ENCODE measurements around the gene KATNA1. TPM values are rescaled to one million over a fixed set of nuclear protein-coding genes. Genes with fewer than 3 reads are reported as not detected.
A peak's percentile ranks its signal among the peaks of the same experiment; 100 is the strongest.

The KATNA1 gene
- total and polyA plus RNA-seq, 9 of the 15 experiments (the other 6 are each of a cell fraction or from before 2014, with no cell fraction given), result 22.5 to 76.9 (median 45.0) TPM

- DNase-seq (ENCODE audit: extremely low read depth in 1 of 4, low spot score in 3 of 4) (no peak), ATAC-seq (no peak), FAIRE-seq (no peak)
- TF ChIP-seq RBBP5 (IDR thresholded peaks at IDR 0.05; ENCODE audit: borderline replicate concordance, insufficient read depth, low read length, poor library complexity, severe bottlenecking), result no peak
- TF ChIP-seq ATF3 (IDR thresholded peaks at IDR 0.05), result peak; percentile 31; the same call in 1 of the 2 replicates
- no peak for TF ChIP-seq ATF3 (CRISPR knock-in tag; conservative IDR thresholded peaks at IDR 0.05)
- BruUV-seq (replicated peaks), result no TSS peak
- H3K36me3 ChIP-seq (ENCODE audit: control insufficient read depth, insufficient read depth, low read length), result peaks cover 37% of the 10 kb centered on the region; the same call in 2 of the 3 replicates
- no peaks in the 10 kb centered on the region for H3K9me3 ChIP-seq (replicated peaks; ENCODE audit: control insufficient read depth, insufficient read depth, low read depth, low read length)
- intact Hi-C loops (cut with micrococcal nuclease) (no loop called here), in situ Hi-C loops (cut with MboI) (no loop called here)
- no peaks in the 10 kb centered on the region for H4K20me1 ChIP-seq (replicated peaks; ENCODE audit: control insufficient read depth, insufficient read depth, low read length)
- no peaks in the 10 kb centered on the region for H3K9me1 ChIP-seq (ENCODE audit: control insufficient read depth, insufficient read depth, low read length)
- no peak overlapping the region for H3K4me3 ChIP-seq
- peaks cover 10% of the 10 kb centered on the region for H3K79me2 ChIP-seq (ENCODE audit: control insufficient read depth, insufficient read depth, low read length)
- no peak overlapping the region for H3K27ac ChIP-seq (ENCODE audit: extremely low read depth, low read depth, low read length)
- no peaks in the 10 kb centered on the region for H3K27me3 ChIP-seq (ENCODE audit: control insufficient read depth in 2 of 2, insufficient read depth in 2 of 2, low read length in 2 of 2)
- no peak overlapping the region for H3K4me2 ChIP-seq (ENCODE audit: insufficient read depth, low read length)
- H2AFZ ChIP-seq (ENCODE audit: low read depth, low read length), result no peak overlapping the region
- H3K9ac ChIP-seq (ENCODE audit: insufficient read depth in 1 of 2, low read depth in 2 of 2, low read length in 2 of 2), result no peak overlapping the region
- 70% methylated on average over 2 of the region's 2 CpGs for WGBS (ENCODE audit: insufficient coverage, low coverage, missing lambda C conversion rate)
- ChIA-PET CTCF (ENCODE audit: low intra/inter-chr PET ratio) (no interaction called here), POLR2A (interaction anchor here (1.1 kb wide), 1 partner anchor 15 kb away, joined by 3 read pairs; no protein-coding TSS in a partner anchor)
- H3K4me1 ChIP-seq (replicated peaks in 1 of 2; ENCODE audit: control insufficient read depth in 2 of 2, insufficient read depth in 2 of 2, low read length in 2 of 2), result no peaks in the 10 kb centered on the region
Measured at GRCh38 chr6:149636124-149636523, 12.4 kb downstream of the KATNA1 start.

- Histone ChIP-seq H4K20me1 (replicated peaks; ENCODE audit: control insufficient read depth, insufficient read depth, low read length) (no peaks in the 10 kb centered on the region), H3K4me3 (no peak overlapping the region), H3K27ac (ENCODE audit: extremely low read depth, low read depth, low read length) (no peak overlapping the region), H3K9me3 (replicated peaks; ENCODE audit: control insufficient read depth, insufficient read depth, low read depth, low read length) (no peaks in the 10 kb centered on the region), H3K79me2 (ENCODE audit: control insufficient read depth, insufficient read depth, low read length) (peaks cover 4% of the 10 kb centered on the region; the same call in 1 of the 3 replicates), H3K4me1 (replicated peaks in 1 of 2; ENCODE audit: control insufficient read depth in 2 of 2, insufficient read depth in 2 of 2, low read length in 2 of 2) (no peaks in the 10 kb centered on the region), H2AFZ (ENCODE audit: low read depth, low read length) (no peak overlapping the region), H3K9ac (ENCODE audit: insufficient read depth in 1 of 2, low read depth in 2 of 2, low read length in 2 of 2) (no peak overlapping the region), H3K27me3 (ENCODE audit: control insufficient read depth in 2 of 2, insufficient read depth in 2 of 2, low read length in 2 of 2) (no peaks in the 10 kb centered on the region), H3K4me2 (ENCODE audit: insufficient read depth, low read length) (no peak overlapping the region), H3K9me1 (ENCODE audit: control insufficient read depth, insufficient read depth, low read length) (no peaks in the 10 kb centered on the region), H3K36me3 (ENCODE audit: control insufficient read depth, insufficient read depth, low read length) (peaks cover 52% of the 10 kb centered on the region; the same call in 2 of the 3 replicates)
- no peak for FAIRE-seq
- DNase-seq (ENCODE audit: extremely low read depth in 1 of 4, low spot score in 3 of 4), result no peak
- ChIA-PET CTCF (ENCODE audit: low intra/inter-chr PET ratio) (no interaction called here), POLR2A (interaction anchor here (0.6 kb wide), 1 partner anchor 10 kb away, joined by 4 read pairs; no protein-coding TSS in a partner anchor)
- intact Hi-C loops (cut with micrococcal nuclease) (no loop called here), in situ Hi-C loops (cut with MboI) (no loop called here)
- no TSS peak for BruUV-seq (replicated peaks)
- 95% methylated on average over 1 of the region's 1 CpG for WGBS (ENCODE audit: insufficient coverage, low coverage, missing lambda C conversion rate)
- ATAC-seq, result no peak
- TF ChIP-seq FOXJ2 (tag; IDR thresholded peaks at IDR 0.05), result no peak
- TF ChIP-seq REST (IDR thresholded peaks at IDR 0.05; ENCODE audit: borderline replicate concordance), result no peak
- no peak for TF ChIP-seq REST (CRISPR knock-in tag; IDR thresholded peaks at IDR 0.05; ENCODE audit: low read depth)
- no peak for TF ChIP-seq KLF6 (CRISPR knock-in tag; IDR thresholded peaks at IDR 0.05; ENCODE audit: borderline replicate concordance)
Measured at GRCh38 chr6:149634315-149634714, 14.2 kb downstream of the KATNA1 start.
